HG03521 (cell line): Measurements from ENCODE around the gene ACVR1.
"Not testable (repeated sequence)": the region's sequence is repeated elsewhere in the genome, so short reads cannot be mapped to it uniquely, and the experiment has no call there.

Experiments used
- ATAC-seq: cut with Tn5 transposase; IDR thresholded peaks from one replicate; pipeline ENCODE4 v1.9.1; 2021; ENCODE audit warnings: mild to moderate bottlenecking, moderate library complexity; ENCODE audit not compliant: unreplicated experiment

Gene ACVR1

DNA sequence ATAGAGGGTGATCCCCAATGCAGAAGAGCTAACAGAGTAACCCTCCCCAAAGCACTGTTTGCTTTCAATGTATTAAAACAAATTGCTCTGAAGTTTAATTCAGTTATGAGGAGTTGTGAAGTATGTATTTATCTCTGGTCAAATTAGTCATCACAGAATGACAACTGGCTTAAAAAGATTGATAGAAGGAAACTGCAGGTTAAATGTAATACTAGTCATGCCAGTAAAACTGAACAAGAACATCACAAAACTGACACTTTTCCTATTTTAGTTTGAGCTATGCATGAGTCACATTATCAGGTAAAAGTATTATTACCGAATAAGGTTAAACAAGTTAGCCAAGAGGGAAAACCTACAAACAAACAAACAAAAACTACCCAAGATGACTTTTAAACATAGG, 148.4 kb downstream of the ACVR1 start:
- no peak for ATAC-seq

GRCh38 chr2:157726946-157727345, 149.2 kb downstream of the ACVR1 start:
- no peak for ATAC-seq

DNA sequence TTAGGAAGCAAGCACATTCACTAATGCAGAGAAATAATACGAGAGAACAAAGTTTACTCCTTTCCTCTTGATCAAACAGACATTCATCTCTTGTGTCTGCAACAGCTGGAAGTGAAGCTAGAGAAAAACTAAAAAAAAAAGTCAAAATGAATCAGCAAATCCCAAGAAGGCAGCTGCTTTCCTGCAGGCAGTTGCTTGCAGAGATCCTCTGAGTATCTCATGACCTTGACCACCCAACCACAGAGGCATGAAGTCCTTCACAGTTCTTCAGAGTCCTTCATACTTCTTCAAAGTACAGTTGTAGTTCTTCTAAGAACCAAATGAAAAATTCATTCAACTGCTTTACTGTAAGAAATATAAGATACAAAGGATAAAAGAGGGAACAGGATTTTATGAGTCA, 150.3 kb downstream of the ACVR1 start:
- no peak for ATAC-seq

DNA sequence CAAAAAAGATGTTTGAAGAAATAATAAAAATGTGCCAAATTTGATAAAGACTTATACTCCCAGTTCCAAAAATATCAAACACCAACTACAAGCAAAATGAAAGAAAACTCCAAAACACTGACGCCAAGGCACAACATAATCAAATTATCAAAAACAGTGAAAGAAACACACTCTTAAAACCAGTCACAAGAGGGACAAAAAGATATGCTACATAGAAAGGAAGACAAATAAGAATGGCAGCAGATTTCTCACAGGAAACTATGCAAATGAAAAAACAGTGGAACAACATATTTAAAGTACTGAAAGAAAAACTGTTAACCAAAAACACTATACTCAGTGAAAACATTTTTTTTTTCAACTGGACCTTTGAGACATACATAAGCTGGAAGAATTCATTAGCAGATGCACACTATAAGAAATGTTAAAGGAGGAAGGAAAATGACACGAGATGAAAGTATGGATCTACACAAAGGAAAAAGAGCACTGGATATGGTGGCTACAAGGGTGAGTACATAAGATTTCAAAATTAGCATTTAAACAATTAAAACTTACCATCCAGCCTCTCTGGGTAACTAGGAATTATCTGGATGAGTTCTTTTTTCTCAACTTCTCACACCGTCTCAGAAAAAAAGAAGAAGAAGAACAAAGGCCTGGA, 153.4 kb downstream of the ACVR1 start:
- ATAC-seq: no peak

GRCh38 chr2:157720504-157720903, 155.6 kb downstream of the ACVR1 start:
- no peak for ATAC-seq

DNA sequence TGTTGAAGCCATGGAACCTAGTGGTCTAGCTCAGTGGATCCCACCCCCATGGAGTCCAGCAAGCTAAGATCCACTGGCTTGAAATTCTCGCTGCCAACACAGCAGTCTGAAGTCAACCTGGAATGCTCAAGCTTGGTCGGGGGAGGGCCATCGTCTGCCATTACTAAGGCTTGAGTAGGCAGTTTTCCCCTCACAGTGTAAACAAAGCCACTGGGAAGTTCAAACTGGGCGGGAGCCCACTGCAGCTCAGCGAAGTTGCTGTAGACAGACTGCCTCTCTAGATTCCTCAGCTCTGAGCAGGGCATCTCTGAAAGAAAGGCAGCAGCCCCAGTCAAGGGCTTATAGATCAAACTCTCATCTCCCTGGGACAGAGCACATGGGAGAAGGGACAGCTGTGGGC, 171.5 kb downstream of the ACVR1 start:
- ATAC-seq: not testable (repeated sequence)

GRCh38 chr2:157704148-157704547, 172.0 kb downstream of the ACVR1 start:
- not testable (repeated sequence) for ATAC-seq

DNA sequence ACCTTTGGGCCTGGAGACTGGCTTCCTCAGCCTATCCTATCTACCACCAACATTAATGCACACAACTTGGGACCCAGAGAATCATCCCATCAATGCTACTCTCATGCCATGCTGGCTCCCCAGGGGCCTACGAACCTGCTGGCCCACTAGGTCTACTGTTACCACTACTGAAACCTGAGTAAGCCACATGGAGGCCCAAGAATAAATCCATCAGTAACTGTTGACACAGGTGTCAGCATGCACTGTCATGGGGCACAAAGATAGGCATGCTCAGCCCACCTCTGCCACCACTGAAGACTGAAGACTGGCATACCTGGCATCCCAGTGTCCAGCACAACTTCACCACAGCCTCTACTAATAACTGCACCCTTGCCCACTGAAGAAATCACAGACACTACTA, 176.3 kb downstream of the ACVR1 start:
- ATAC-seq: no peak

GRCh38 chr2:157699009-157699408, 177.1 kb downstream of the ACVR1 start:
- ATAC-seq: no peak

- ATAC-seq: no peak
Observed at GRCh38 chr2:157698430-157698829, 177.7 kb downstream of the ACVR1 start.

DNA sequence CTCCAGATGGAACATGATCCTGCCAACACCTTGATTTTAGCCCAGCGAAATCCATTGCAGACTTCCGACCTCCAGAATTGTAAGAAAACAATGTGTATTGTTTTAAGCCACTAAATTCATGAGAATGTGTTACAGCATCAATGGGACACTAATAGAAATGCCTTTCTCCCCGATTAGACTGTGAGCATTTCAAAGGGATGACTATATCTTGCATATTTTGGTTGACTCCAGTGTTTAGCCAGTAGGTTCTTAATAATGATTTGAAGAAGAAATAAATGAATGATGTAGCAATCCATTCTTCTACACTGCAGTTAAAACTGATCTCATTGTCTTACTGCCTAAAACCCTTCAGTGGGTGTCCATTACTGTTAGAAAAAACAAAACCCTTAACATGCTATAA, 180.1 kb downstream of the ACVR1 start:
- ATAC-seq: no peak

DNA sequence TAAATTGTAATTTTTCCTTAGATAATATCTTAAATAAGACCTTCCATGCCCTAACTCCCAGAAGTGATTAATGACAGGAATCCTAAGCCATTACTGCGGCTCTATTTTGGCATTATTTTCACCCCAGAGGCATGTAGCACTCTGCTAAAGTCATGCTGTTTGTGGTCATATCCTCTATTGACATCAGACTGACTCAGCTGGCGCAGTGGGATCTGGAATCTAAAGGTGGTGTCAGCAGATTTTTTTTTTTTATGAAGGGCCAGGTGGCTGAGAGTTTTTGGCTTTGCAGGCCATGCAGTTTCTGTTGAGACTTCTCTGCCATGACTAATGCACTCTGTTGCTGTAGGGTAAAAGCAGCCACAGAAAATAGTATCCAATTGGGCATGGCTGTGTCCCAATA, 183.4 kb downstream of the ACVR1 start:
- no peak for ATAC-seq

DNA sequence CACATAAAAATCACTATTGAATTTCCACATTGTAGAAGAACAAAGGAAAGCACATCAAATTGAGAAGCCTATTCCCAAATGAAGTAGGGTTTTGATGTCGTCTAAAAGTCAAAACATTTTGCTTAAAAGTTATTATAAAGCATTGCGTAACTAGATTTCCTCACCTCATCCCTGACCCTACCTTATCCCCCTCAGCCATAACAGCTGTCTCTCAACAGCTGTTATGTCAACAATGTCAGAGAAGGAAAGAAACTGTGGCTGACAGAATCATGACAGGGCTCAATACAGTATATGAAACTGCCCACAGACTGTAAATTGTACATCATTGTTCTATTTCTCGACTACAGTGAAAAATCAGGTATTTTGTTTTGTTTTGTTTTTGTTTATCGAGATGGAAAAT, 184.4 kb downstream of the ACVR1 start:
- ATAC-seq: no peak

DNA sequence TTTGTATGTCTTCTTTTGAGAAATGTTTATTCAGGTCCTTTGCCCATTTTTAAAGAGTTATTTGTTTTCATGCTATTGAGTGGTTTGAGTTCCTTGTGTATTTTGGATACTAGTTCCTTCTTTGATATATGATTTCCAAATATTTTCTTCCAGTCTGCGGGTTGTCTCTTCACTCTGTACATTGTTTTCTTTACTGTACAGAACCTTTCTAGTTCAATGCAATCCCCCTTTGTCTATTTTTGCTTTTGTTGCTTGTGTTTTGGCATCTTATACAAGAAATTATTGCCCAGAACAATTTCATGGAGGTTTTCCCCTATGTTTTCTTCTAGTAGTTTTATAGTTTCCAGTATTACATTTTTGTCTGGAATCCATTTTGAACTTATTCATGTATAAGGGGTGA, 185.0 kb downstream of the ACVR1 start:
- ATAC-seq: no peak
